ENCODE measurements around the gene LINS1.

Gene LINS1

GRCh38 chr15:100602064-100602822 lies at the start of gene LINS1, which contains the start of gene ASB7:
Gene LINS1, minus strand, starts transcription at chr15:100602184. Its CDS starts 21,342 bp downstream, at chr15:100580842.
Gene ASB7, plus strand, starts transcription at chr15:100602589. Its CDS starts 9,628 bp downstream, at chr15:100612217.
- peak; percentile 100 for DNase-seq

DNA sequence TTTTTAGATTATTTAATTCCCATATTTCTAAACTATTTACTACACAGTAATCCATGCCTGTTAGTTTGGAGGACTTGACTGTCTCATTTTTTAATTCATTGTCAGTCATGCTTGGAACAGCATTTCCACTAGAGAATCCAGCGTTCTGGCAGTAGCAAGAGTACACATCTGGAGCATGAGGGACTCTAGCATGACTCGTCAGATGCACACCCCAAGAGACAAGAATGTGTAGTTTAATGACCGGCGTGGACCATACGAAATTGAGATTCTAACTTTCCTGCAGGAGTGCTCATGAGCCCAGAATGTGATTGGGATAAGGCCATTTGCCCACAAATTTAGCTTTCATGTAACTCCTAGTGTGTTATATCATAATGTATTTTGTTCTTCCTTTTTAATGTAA lies 49.3 kb upstream of the LINS1 start:
- DNase-seq: no peak

GRCh38 chr15:100650685-100651084 lies 48.7 kb upstream of the LINS1 start:
- no peak for DNase-seq

- DNase-seq: no peak
These were observed 47.0 kb upstream of the LINS1 start for GRCh38 chr15:100648951-100649350.

DNA sequence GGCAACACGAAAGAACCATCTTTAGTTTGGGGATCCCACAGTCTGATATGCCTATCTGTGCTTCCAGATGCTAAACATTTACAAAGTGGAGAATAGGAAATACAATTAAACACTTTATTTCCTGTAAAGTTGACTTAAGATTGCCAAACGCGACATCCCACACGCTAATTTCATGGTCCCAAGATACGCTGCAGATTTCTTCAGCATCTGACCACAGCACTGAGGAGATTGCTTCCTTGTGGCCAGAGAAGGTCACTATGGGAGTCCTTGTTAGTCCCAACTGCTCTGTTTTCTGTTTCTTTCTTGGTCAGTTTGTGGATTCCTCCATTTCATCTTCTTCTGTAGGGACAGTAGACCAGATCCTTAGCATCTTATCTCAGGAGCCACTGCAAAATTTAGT lies 43.7 kb upstream of the LINS1 start:
- no peak for DNase-seq

GRCh38 chr15:100642950-100643338 lies 41.0 kb upstream of the LINS1 start:
- DNase-seq: no peak

DNA sequence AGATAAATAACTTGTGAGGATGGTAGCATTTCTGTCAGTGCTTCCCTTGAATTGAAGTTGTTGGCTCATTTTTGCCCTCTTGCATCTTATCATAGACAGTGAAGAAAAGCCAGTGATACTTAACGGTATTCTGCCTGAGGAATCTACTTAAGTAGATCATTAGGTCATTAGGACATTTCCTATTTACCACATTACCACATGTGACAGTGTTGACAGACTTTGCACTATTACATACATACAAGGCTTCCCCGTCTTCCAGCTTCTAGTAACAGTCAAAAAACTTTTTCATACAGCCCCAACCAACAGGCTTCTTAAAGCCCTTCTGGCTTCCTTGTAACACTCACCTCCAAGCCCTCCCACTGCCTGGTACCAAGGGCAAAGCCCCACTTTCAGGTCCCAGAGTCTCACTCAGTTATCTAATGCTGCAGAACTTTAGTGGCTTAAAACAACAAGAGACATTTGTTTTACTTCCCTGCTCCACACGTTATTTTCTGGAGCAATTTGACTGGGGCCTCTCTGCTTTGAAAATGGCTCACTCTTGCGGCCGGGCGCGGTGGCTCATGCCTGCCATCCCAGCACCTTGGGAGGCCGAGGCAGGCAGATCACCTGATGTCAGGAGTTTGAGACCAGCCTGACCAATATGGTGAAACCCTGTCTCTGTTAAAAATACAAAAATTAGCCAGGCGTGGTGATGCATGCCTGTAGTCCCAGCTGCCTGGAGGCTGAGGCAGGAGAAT lies 40.4 kb upstream of the LINS1 start:
- DNase-seq: no peak

DNA sequence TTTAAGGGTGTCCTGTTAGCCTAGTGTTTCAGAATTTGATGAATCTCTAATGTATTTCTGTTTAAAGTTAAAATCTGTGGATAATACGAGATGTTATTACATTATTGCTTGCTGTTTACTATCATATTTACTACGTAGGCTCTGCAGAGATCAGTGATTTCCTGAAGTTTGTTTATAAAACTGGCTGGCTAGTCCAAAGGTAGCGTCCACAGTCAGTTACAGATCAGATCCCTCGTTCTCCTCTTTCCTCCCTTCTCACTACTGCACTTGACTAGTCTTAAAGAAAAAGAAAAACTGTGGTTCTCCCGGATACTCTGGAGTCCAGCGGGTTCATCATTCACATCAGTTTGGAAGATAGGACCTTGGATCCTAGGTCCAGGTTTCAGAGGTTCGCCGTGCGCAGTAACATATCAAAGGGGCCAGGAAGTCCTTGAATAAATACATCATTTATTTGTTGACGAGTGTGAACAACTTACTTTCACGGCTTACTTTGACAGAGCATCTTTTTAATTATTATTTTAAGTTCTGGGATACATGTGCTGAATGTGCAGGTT lies 36.3 kb upstream of the LINS1 start:
- no peak for DNase-seq

GRCh38 chr15:100635406-100636071 lies 33.6 kb upstream of the LINS1 start:
- no peak for DNase-seq

DNA sequence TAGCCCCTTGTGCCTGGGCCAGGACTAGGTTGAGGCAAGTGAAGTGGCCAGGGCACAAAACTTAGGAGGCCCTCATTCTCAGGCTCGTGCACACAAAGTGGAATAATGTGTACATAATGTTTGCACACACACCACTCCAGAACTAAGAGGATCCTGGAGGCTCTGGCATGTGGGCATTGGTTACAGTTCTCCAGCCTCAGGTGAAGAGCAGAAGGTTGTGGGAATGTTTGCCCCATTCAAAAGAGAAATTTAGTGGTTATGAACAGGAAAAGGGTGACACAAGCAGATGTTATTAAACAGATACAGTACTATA lies 31.7 kb upstream of the LINS1 start:
- no peak for DNase-seq

DNA sequence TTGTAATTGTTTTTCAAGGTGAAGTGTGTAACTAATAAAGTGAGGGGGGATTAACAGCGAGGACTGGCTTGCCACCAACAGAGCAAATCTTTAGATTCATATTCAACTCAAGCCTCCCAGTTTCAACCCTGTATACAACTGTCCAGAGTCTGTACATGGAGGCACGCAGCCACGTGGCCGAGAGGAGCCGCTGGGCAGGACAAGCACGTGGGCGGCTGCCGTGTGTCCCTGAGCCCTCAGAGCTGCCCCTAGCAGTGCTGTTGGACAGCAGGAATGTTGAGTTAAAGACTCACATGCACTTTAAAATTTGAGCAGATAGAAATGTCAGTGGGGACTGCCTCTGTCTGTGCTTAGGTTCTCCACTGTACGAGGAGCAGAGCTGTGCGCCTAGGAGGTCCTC lies 29.8 kb upstream of the LINS1 start:
- no peak for DNase-seq

GRCh38 chr15:100628746-100629145 lies 26.8 kb upstream of the LINS1 start:
- no peak for DNase-seq

DNA sequence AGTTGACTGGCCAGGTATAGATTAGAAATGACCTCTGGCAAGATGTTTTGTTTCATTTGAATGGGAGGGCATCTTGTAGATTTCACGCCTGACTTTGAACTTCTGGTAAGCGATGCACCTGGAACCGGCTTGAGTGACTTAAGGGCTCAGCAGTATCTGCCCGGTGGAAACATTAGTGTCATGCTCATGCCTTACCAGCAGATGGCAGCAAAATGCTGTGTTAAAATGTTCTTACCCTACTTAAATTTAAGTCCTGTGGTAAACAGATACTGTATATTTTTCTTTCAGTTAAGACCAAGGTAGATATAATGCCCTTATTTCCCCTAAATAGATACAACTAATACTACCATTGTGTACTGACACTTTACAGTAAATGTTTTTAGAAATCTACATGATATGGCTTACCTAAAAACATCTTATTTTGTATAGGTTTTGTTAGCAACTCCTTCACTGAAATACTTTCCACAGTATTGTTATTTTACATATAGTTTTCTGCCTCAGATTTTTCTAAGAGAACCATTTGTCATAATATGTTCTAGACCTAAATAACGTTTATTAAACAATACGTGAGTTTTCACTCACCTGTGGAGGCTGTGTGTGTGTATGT lies 25.9 kb upstream of the LINS1 start:
- DNase-seq: peak; percentile 83

- DNase-seq: no peak
These were observed 21.3 kb upstream of the LINS1 start for GRCh38 chr15:100623301-100623700.

DNA sequence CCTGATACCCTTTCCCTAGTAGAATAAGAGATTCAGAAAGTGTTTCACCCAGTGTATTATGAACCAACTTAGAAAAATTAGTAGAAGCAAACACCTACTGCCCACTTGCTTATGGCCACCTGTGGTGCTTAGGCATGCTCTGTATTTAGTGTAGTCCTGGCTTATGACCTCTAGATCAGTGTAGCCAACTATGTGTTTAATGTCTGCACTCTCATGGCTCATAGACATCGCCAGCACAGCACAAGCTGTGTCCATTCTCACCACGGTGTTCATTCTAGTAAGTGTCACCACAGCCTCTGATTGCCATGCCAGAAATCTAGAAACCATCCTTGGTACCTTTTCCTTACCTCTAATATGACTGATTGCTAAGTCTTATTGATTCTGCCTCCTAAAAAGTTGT lies 14.7 kb upstream of the LINS1 start:
- no peak for DNase-seq

DNA sequence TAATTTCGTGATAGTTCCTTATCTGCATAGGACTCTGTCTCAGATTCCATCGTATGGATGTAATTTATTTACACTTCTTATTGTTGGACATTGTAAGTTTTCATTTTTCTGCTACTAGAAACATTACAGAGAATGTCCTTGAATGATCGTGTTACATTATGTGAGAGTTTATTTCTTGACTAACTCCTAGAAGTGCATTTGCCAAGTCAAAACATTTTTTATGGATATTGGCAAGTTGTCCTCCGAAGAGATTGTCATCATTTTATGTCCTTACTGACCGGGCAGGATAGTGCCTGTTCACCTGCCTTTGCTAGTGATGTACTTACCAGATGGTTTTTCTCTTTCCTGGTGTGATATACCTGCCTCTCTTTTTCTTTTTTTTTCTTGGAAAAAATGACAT lies 13.8 kb upstream of the LINS1 start:
- DNase-seq: no peak

DNA sequence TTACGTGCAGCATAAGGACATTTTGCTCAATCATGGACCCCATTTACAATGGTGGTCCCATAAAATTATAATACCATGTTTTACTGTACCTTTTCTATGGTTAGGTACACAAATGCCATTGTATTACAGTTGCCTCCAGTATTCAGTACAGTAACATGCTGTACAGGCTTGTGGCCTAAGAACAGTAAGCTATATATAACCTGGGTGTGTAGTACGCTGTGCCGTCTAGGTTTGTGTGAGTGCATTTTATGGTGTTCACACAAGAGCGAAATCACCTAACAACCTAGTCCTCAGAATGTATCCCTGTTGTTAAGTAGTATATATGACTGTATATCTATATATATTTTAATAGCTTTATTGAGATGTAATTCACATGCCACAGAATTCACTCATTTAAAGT lies 12.9 kb upstream of the LINS1 start:
- DNase-seq: no peak

DNA sequence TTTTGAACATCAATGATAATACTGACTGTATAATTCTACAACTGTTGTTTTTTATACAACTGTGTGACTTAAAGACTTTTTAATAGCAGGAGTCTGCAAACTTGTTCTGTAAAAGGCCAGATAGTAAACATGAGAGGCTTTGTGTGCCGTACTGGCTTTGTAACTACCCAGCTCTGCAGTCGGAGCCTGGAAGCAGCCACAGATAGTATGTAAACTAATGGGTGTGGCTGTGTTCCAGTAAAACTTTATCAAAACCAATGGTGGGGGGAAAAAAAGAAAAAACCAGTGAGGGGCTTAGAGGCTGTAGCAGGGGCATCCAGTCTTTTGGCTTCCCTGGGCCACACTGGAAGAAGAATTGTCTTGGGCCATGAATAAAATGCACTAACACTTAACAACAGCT lies 12.4 kb upstream of the LINS1 start:
- DNase-seq: no peak

DNA sequence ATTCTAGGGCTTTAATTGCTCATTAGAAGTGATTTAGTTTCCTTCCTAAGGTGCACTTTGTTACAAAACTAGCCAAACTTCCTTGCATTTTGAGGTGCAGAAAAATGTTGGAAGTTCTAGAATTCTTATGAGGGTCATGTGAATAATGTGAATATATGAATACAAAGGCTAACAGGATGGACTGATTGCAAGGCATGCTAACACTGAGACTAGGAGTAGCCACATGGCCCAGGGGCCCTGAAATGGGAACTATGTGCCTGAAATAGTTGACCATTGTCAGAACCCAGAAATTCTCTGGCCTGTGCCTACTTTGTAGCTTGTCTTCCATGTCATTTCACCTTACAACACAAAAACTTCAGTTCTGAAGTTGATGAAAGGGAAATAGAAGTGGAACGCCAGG lies 11.2 kb upstream of the LINS1 start:
- no peak for DNase-seq

- no peak for DNase-seq
These were observed 10.6 kb upstream of the LINS1 start for GRCh38 chr15:100612539-100612938.

GRCh38 chr15:100602823-100603393 lies 924 bp upstream of the LINS1 start:
- peak; percentile 77 for DNase-seq

DNA sequence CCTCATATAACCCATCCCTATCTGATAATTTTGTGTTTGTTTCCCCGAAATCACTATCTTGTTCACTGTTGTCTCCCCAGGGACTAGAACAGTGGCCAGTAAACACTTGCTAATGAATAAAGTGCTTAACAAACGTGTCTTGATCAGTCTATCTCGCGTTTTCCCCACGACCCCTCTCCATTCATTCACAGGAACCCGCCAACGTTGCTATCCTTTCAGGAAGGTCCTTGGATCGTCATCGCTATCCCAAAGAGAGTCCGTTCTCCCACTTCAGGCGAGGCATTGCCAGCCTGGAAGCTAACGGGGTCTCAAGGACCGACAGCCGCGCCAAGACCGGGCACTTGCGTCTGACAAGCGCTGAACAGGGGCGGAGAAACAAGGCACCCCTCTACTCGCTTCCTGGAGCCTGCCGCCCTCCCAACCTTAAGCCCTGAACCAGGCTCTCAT lies 344 bp downstream of the LINS1 start:
- DNase-seq: no peak

- DNase-seq: peak; percentile 84
These were observed 821 bp downstream of the LINS1 start for GRCh38 chr15:100601163-100601562.
